Immature natural killer cell (primary cell): ENCODE measurements around the gene ERAP2. TPM values are rescaled to one million over a fixed set of nuclear protein-coding genes. Genes with fewer than 3 reads are reported as not detected.

Source experiments
- DNase-seq, 3 donors: peaks; one replicate each; pipeline ENCODE4 v3.0.0; 2022; ENCODE audit warnings: mixed read lengths in 1 of 3
- H3K27ac Mint-ChIP-seq, 6 donors: one replicate each; pipeline ENCODE4 v1.8.0; 2020; ENCODE audit warnings: mixed read lengths in 6 of 6, mild to moderate bottlenecking in 5 of 6, inconsistent platforms in 4 of 6, moderate library complexity in 3 of 6
- H3K27me3 Mint-ChIP-seq, 3 donors: one replicate each; pipeline ENCODE4 v1.8.0; 2020 to 2021; ENCODE audit warnings: low read depth in 3 of 3, mild to moderate bottlenecking in 3 of 3, mixed read lengths in 3 of 3, moderate library complexity in 3 of 3, inconsistent platforms in 1 of 3
- H3K36me3 Mint-ChIP-seq, 3 donors: one replicate each; pipeline ENCODE4 v1.8.0; 2020; ENCODE audit warnings: mixed read lengths in 3 of 3, inconsistent platforms in 2 of 3, mild to moderate bottlenecking in 2 of 3
- H3K4me1 Mint-ChIP-seq, 2 donors: one replicate each; pipeline ENCODE4 v1.8.0; 2020; ENCODE audit warnings: inconsistent platforms in 2 of 2, mild to moderate bottlenecking in 2 of 2, mixed read lengths in 2 of 2, moderate library complexity in 1 of 2
- H3K4me3 Mint-ChIP-seq, 5 donors: one replicate each; pipeline ENCODE4 v1.8.0; 2020; ENCODE audit warnings: mild to moderate bottlenecking in 5 of 5, mixed read lengths in 5 of 5, inconsistent platforms in 3 of 5, moderate library complexity in 3 of 5
- H3K9me3 Mint-ChIP-seq, 6 donors: one replicate each; pipeline ENCODE4 v1.8.0; 2020; ENCODE audit warnings: mild to moderate bottlenecking in 6 of 6, mixed read lengths in 6 of 6, inconsistent platforms in 4 of 6, moderate library complexity in 3 of 6
- polyA plus RNA-seq, 3 donors: library from polyadenylated mRNA; unstranded; fragments of 300-500 nt; fragmentation: Illumina TruSeq; gene quantifications; one replicate each; pipeline ENCODE4 v1.2.3, GENCODE V29; 2021

ERAP2 gene
- polyA plus RNA-seq, 3 donors from 2014 or later, result 3.9 to 129 (median 8.1) TPM

DNA sequence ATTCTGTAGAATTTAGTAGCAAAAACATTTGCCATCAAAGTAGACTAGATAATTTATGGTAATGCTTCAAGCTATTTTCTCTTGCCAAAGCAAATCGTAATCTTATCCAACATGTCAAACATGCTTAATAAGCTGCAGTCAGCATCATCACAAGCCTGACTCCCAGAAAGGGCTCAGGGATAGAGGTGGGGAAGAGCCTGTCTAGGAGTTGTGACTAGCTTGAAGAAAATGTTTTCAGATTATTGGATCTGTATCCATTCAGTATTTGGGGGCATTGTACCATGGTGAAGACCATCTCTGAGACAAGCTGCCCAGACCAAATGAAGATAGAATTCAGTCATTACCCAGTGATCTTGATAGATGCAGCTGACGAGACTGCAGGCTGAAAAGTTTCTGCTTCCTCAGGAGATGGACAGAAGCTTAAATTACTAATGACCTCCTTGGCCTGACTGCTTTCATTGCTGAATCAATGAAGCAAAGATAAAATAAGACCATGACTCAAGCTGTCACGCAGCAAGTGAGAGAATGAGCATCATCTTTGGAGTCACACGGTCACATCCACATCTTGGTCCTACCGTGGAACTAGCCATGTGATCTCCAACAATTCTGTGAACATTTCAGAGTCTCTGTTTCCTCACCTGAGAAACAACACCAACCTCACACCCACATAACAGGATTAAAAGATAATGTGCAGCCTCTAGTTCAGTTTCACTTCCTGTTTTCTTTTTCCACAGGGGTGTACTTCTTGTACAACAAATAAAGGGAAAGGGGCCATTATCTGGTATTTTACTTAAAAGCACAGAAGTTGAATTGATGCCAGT, 9.4 kb downstream of the ERAP2 start:
- Mint-ChIP-seq H3K27ac (peak overlapping the region; percentile 87 to 94 (median 91)), H3K36me3 (peaks cover 35 to 68% (median 46%) of the 10 kb centered on the region in 3 donors), H3K4me3 (peak overlapping the region; percentile 5 to 72 (median 54)), H3K4me1 (peaks cover 54 to 65% of the 10 kb centered on the region in 2 donors), H3K27me3 (peaks cover 0 to 3% (median 0%) of the 10 kb centered on the region in 3 donors), H3K9me3 (no peaks in the 10 kb centered on the region)
- DNase-seq, result peak; percentile 50 to 54 (median 51)

DNA sequence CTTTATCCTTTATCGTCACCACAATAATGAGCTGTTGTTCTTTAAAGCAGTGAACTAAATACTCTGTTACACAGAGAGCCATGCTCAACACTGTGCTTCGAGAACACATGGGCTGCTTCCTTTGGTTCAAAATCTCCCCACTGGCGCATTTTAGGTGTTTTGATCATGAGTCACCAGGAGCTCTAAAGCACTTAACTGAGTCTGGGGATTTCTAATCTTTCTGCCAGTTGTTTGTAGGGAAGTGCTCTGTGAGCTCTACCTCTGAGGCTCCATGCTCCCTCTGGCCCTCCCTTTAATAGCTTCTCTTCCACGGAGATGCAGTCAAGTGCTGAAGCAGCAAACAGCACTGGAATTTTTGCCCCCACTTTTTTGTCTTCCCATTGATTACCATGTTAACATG, 17.0 kb downstream of the ERAP2 start:
- H3K4me3 Mint-ChIP-seq, result no peak overlapping the region
- DNase-seq, result no peak
- H3K27me3 Mint-ChIP-seq, result no peaks in the 10 kb centered on the region
- no peaks in the 10 kb centered on the region for H3K9me3 Mint-ChIP-seq
- peaks cover 13 to 46% (median 26%) of the 10 kb centered on the region in 3 donors for H3K36me3 Mint-ChIP-seq
- peaks cover 16 to 33% of the 10 kb centered on the region in 2 donors for H3K4me1 Mint-ChIP-seq
- peak overlapping the region in 4 of 6 donors; percentile 23 to 84 (median 45) for H3K27ac Mint-ChIP-seq

DNA sequence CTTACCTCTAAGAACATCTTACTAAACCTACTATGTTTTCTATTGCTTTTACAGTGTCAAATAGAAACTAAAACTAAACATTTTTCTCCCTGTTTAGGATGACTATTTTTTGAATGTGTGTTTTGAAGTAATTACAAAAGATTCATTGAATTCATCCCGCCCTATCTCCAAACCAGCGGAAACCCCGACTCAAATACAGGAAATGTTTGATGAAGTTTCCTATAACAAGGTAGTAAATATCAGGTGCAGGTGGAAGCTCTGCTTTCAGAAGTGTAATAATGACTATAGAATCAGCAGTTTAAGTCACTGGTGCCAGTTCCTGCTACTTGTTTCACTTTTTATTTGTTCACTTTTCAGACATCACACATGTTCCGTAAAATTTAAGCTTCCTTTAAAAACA, 20.0 kb downstream of the ERAP2 start:
- Mint-ChIP-seq H3K4me1 (peaks cover 17 to 35% of the 10 kb centered on the region in 2 donors), H3K27ac (peak overlapping the region; percentile 88 to 97 (median 92)), H3K27me3 (no peaks in the 10 kb centered on the region), H3K9me3 (no peaks in the 10 kb centered on the region), H3K36me3 (peaks cover 9 to 50% (median 32%) of the 10 kb centered on the region in 3 donors), H3K4me3 (peak overlapping the region; percentile 73 to 91 (median 84))
- peak in 1 of 3 donors; percentile 15 for DNase-seq

DNA sequence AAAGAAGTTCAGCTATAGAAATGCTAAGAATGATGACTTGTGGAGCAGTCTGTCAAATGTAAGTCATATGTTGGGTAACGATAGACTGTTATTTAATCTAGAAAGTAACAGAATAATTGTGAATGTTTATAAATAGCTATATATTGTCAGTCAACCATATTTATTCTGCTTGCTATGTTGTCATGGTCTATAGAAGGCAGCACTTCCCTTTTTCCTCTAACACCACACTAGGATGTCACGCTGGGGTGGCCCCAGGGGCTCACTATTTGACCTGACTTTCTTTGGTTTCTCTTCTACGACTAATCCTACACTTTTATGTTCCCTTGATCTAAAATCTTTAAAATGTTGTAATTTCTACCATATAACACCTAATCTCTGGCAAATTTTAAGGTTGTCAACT, 20.5 kb downstream of the ERAP2 start:
- Mint-ChIP-seq H3K4me1 (peaks cover 17 to 35% of the 10 kb centered on the region in 2 donors), H3K9me3 (no peaks in the 10 kb centered on the region), H3K4me3 (peak overlapping the region; percentile 73 to 91 (median 84)), H3K27ac (peak overlapping the region; percentile 88 to 97 (median 92)), H3K27me3 (no peaks in the 10 kb centered on the region), H3K36me3 (peaks cover 14 to 55% (median 37%) of the 10 kb centered on the region in 3 donors)
- DNase-seq, result no peak

DNA sequence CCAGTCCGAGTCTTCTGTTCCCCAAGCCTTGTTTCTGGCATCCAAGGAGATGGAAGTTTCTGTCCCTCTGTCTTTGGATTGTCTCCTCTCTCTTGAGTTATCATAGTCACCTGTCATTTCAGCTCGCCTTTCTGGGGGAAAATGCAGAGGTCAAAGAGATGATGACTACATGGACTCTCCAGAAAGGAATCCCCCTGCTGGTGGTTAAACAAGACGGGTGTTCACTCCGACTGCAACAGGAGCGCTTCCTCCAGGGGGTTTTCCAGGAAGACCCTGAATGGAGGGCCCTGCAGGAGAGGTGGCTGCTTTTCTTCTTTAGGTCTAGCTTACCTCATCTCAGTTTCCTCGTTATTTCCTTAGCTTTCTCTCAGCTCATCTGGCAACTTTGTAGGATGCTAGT, 25.1 kb downstream of the ERAP2 start:
- H3K27me3 Mint-ChIP-seq, result no peaks in the 10 kb centered on the region
- DNase-seq, result no peak
- H3K27ac Mint-ChIP-seq, result peak overlapping the region in 4 of 6 donors; percentile 0 to 80 (median 34)
- H3K9me3 Mint-ChIP-seq, result no peaks in the 10 kb centered on the region
- peaks cover 12 to 16% of the 10 kb centered on the region in 2 donors for H3K4me1 Mint-ChIP-seq
- no peak overlapping the region for H3K4me3 Mint-ChIP-seq
- H3K36me3 Mint-ChIP-seq, result peaks cover 33 to 57% (median 47%) of the 10 kb centered on the region in 3 donors

DNA sequence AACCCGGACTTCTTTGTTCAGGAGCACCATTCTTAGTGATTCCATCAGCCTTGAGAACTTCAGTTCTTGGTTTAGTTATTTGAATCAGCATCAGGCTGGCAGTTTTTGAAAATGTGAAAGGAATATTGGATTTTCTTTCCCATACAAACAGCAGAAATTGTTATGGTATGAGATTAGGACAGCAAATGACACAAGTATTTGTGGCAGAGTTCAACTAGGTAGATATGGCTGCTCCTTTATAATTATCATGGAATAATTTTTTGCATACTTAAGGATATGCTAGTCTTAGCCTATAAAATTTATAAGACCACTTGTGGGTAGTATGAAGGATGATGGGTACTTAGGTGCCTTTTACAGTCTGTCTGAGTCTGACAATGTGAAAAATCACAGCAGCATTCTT, 25.5 kb downstream of the ERAP2 start:
- no peaks in the 10 kb centered on the region for H3K9me3 Mint-ChIP-seq
- no peaks in the 10 kb centered on the region for H3K27me3 Mint-ChIP-seq
- DNase-seq, result no peak
- H3K4me3 Mint-ChIP-seq, result no peak overlapping the region
- H3K4me1 Mint-ChIP-seq, result peaks cover 7 to 12% of the 10 kb centered on the region in 2 donors
- H3K36me3 Mint-ChIP-seq, result peaks cover 33 to 57% (median 47%) of the 10 kb centered on the region in 3 donors
- H3K27ac Mint-ChIP-seq, result peak overlapping the region in 2 of 6 donors; percentile 34 to 62

DNA sequence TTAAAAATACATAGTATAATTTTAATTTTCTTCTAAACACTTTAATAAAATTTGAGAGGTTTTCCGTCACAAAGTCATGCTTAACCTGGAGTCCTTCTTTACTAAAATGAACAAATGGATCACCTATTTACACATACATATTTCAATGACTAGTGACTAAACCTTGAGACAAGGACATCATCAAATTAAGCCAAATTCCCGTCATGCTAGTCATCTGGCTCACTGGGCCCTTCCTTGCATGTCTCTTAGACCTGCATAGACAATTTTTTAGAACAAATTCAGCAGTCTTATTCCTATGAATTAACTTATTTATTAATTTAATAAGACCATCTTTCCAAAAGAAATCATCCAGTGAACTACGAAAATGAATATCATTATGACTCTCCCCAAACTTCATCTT, 26.6 kb downstream of the ERAP2 start:
- no peak overlapping the region for H3K4me3 Mint-ChIP-seq
- DNase-seq, result no peak
- no peak overlapping the region for H3K27ac Mint-ChIP-seq
- H3K9me3 Mint-ChIP-seq, result no peaks in the 10 kb centered on the region
- H3K4me1 Mint-ChIP-seq, result peaks cover 1 to 5% of the 10 kb centered on the region in 2 donors
- H3K36me3 Mint-ChIP-seq, result peaks cover 33 to 58% (median 47%) of the 10 kb centered on the region in 3 donors
- no peaks in the 10 kb centered on the region for H3K27me3 Mint-ChIP-seq

DNA sequence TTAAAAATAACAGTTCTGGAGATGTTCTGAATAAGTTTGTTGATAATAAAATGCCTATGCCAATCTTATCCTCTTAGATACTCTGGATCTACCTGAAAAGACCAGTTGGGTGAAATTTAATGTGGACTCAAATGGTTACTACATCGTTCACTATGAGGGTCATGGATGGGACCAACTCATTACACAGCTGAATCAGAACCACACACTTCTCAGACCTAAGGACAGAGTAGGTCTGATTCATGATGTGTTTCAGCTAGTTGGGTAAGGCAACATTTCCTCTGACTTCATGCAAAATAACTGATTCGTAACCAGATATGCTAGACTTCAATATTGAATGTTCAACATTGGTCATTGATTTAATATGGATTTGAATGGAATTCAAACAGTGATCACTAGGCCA, 27.0 kb downstream of the ERAP2 start:
- Mint-ChIP-seq H3K4me1 (peaks cover 1 to 5% of the 10 kb centered on the region in 2 donors), H3K9me3 (no peaks in the 10 kb centered on the region), H3K4me3 (no peak overlapping the region), H3K27ac (peak overlapping the region in 1 of 6 donors; percentile 11), H3K36me3 (peaks cover 35 to 63% (median 47%) of the 10 kb centered on the region in 3 donors), H3K27me3 (no peaks in the 10 kb centered on the region)
- no peak for DNase-seq

DNA sequence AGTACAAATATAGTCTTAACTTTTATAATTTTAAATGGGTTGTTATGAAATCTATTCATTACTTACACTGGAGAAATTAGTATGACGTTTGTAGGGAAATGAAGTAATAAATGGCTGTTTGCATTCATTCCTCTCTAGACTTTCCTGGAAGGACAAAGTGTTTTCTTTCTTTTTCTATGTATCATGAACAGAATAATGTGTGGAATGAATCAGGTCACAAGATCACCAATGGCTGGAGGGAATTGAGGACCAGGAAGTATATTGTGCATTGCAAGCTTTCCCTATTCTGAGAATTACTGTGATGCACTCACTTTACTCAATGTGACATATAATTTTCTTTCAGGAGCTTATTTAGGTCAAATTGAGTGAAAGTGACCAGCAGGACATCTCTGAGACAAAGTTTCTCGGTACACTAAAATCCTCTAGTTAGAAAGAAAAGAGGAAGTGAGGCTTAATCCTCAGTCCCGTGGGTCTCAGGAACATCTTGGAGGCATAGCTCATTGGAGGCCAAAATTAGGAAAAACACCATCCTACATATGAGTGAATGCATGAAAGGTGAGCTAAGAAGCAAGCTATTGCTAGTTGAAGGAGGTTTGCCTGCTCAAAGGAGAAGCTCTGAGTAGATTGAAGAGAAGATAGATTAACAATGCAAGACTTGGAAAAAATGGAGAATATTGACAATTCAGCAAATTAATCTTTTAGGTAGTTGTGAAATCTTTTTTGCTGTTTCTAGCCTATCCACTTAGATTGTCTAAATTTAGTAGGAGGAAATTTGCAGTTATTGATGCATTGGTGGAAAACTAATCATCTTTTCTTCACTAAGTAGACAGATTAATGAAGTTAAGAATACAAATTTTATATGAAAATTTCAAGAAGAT, 28.0 kb downstream of the ERAP2 start:
- H3K4me3 Mint-ChIP-seq, result no peak overlapping the region
- H3K27me3 Mint-ChIP-seq, result no peaks in the 10 kb centered on the region
- H3K36me3 Mint-ChIP-seq, result peaks cover 37 to 62% (median 45%) of the 10 kb centered on the region in 3 donors
- no peak for DNase-seq
- H3K4me1 Mint-ChIP-seq, result no peaks in the 10 kb centered on the region
- H3K9me3 Mint-ChIP-seq, result no peaks in the 10 kb centered on the region
- peak overlapping the region in 5 of 6 donors; percentile 35 to 60 (median 48) for H3K27ac Mint-ChIP-seq

DNA sequence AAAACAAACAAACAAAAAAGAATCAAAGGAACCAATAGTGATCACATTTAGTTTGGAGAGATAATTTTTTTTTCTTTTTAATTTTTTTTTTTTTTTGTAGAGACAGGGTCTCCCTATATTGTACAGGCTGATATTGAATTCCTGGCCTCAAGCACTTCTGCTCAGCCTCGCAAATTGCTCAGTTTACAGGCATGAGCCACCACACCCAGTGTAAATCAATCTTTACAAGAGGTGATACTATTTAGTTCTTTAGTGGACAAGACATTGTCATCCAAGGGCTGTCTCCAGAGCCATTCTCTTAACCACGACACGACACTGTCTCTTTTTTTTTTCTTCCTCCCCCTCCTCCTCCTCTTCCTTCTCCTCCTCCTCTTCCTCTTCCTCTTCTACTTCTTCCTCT, 29.6 kb downstream of the ERAP2 start:
- Mint-ChIP-seq H3K4me1 (no peaks in the 10 kb centered on the region), H3K36me3 (peaks cover 41 to 63% (median 45%) of the 10 kb centered on the region in 3 donors), H3K27me3 (no peaks in the 10 kb centered on the region), H3K9me3 (no peaks in the 10 kb centered on the region), H3K27ac (peak overlapping the region in 1 of 6 donors; percentile 15), H3K4me3 (no peak overlapping the region)
- DNase-seq, result no peak

DNA sequence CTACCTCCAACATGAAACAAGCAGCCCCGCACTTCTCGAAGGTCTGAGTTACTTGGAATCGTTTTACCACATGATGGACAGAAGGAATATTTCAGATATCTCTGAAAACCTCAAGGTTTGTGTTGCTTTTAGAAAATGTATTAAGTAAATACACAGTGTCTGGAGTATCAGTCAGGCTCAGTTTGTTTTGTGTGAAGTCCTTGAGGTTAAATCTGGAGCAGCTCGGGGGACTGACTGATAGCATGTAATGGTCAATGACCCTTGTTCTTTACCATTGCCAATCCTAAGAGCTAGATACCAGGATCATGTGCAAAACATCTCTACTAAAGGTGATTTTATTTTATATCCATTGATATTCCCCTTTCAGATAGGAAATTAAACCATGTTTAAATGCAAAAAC, 32.7 kb downstream of the ERAP2 start:
- Mint-ChIP-seq H3K4me3 (no peak overlapping the region), H3K27ac (peak overlapping the region in 1 of 6 donors; percentile 62), H3K27me3 (no peaks in the 10 kb centered on the region), H3K4me1 (no peaks in the 10 kb centered on the region), H3K9me3 (no peaks in the 10 kb centered on the region), H3K36me3 (peaks cover 27 to 49% (median 29%) of the 10 kb centered on the region in 3 donors)
- DNase-seq, result no peak

DNA sequence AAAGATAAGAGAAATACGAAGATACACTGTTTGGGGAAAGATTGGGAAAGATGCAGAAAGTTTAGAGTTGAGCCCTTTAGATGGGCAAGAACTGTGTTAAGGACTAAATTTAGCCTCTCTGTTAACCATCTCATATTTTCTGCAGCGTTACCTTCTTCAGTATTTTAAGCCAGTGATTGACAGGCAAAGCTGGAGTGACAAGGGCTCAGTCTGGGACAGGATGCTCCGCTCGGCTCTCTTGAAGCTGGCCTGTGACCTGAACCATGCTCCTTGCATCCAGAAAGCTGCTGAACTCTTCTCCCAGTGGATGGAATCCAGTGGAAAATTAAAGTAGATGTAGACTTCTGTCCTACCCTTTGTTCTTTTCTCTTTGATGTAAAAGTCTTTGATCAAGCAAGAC, 33.1 kb downstream of the ERAP2 start:
- Mint-ChIP-seq H3K27ac (peak overlapping the region in 1 of 6 donors; percentile 62), H3K4me1 (no peaks in the 10 kb centered on the region), H3K9me3 (no peaks in the 10 kb centered on the region), H3K4me3 (no peak overlapping the region), H3K27me3 (no peaks in the 10 kb centered on the region), H3K36me3 (peaks cover 26 to 49% (median 29%) of the 10 kb centered on the region in 3 donors)
- no peak for DNase-seq

DNA sequence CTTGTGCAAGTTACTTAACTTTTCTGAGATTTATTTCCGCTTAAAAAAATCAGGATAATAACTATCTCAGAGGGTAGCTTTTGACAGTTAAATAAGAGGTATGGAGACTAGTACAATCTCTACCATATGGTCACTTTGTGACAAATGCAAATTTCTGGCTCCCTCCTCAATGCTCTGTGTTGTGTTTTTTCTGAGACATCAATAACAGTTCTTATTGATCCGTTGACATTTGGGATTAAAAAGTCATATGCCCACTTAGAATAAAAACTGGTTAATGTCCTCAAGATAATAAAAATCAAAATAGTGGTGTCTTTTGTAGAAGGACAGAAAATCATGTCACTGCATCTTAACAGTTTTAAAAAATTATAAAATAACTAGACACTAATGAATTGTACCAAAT, 34.8 kb downstream of the ERAP2 start:
- Mint-ChIP-seq H3K9me3 (no peaks in the 10 kb centered on the region), H3K36me3 (peaks cover 24 to 46% (median 25%) of the 10 kb centered on the region in 3 donors), H3K27me3 (no peaks in the 10 kb centered on the region), H3K4me3 (no peak overlapping the region), H3K27ac (peak overlapping the region in 1 of 6 donors; percentile 42), H3K4me1 (no peaks in the 10 kb centered on the region)
- DNase-seq, result no peak
